NCI-H524 treated with DMSO at 0.1 percent for 48 hours (cell line): ENCODE measurements around the gene UBE2E2.

ENCODE experiments used
- DNase-seq: peaks from one replicate; lab custom pipeline; 2025; lab: John Stamatoyannopoulos, UW

UBE2E2 gene

GRCh38 chr3:23277688-23278087 is 74.6 kb downstream of the UBE2E2 start:
- no peak for DNase-seq

- no peak for DNase-seq
Measured at GRCh38 chr3:23283625-23284024, 80.5 kb downstream of the UBE2E2 start.

GRCh38 chr3:23288286-23288685 is 85.2 kb downstream of the UBE2E2 start:
- no peak for DNase-seq

- DNase-seq: no peak
Measured at GRCh38 chr3:23288715-23289114, 85.6 kb downstream of the UBE2E2 start.

GRCh38 chr3:23292432-23292831 is 89.3 kb downstream of the UBE2E2 start:
- no peak for DNase-seq

GRCh38 chr3:23294770-23295387 is 91.8 kb downstream of the UBE2E2 start:
- DNase-seq: no peak

GRCh38 chr3:23301819-23302218 is 98.7 kb downstream of the UBE2E2 start:
- no peak for DNase-seq

GRCh38 chr3:23302271-23302670 is 99.1 kb downstream of the UBE2E2 start:
- no peak for DNase-seq

- DNase-seq: no peak
Measured at GRCh38 chr3:23303601-23304217, 100.6 kb downstream of the UBE2E2 start.

- no peak for DNase-seq
Measured at GRCh38 chr3:23304424-23304823, 101.3 kb downstream of the UBE2E2 start.

GRCh38 chr3:23308986-23309625 is 106.0 kb downstream of the UBE2E2 start:
- no peak for DNase-seq

GRCh38 chr3:23312866-23313265 is 109.7 kb downstream of the UBE2E2 start:
- DNase-seq: no peak

GRCh38 chr3:23314981-23315762 is 112.0 kb downstream of the UBE2E2 start:
- no peak for DNase-seq

- no peak for DNase-seq
Measured at GRCh38 chr3:23316924-23317323, 113.8 kb downstream of the UBE2E2 start.

GRCh38 chr3:23319366-23320312 is 116.5 kb downstream of the UBE2E2 start:
- DNase-seq: no peak

GRCh38 chr3:23320586-23321570 is 117.8 kb downstream of the UBE2E2 start:
- no peak for DNase-seq

- DNase-seq: no peak
Measured at GRCh38 chr3:23324745-23325144, 121.6 kb downstream of the UBE2E2 start.

- no peak for DNase-seq
Measured at GRCh38 chr3:23325466-23326065, 122.4 kb downstream of the UBE2E2 start.

GRCh38 chr3:23329471-23330105 is 126.5 kb downstream of the UBE2E2 start:
- no peak for DNase-seq
